ENCODE results near the gene THAP3.

DNA sequence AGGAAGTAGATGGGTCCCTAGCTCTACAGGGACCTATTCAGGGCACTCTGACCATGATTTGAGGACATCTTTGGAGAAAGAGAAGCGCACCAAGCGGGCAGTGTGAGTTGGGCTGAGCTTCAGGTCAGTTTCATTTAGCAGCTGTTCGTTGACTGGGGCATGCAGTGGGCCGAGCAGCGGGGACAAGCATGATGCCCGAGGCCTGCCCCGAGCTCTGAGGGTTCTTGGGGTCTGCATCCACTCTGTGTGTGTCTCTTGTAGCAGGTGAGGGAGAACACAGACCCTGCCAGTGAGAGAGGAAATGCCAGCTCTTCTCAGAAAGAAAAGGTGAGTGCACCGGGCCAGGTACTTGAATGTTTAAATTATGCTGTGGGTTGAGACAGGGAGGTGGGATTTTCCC is 5.4 kb downstream of the THAP3 start:
- TF ChIP-seq EZH2 (IDR thresholded peaks at IDR 0.05; ENCODE audit: borderline replicate concordance, insufficient read depth, low read length, poor library complexity, severe bottlenecking), result no peak
- TF ChIP-seq POLR2AphosphoS5 (IDR thresholded peaks at IDR 0.05), result no peak
- no peak for TF ChIP-seq CTCF (IDR thresholded peaks at IDR 0.05; ENCODE audit: poor library complexity, severe bottlenecking)
- TF ChIP-seq TAF1 (IDR thresholded peaks at IDR 0.05; ENCODE audit: low read depth), result no peak
- no peak for TF ChIP-seq EP300 (conservative IDR thresholded peaks at IDR 0.05; ENCODE audit: poor library complexity, severe bottlenecking)
- TF ChIP-seq RAD21 (conservative IDR thresholded peaks at IDR 0.05), result no peak
